HG03439 (cell line): Measurements from ENCODE around the gene BNIP3.
"Not testable (repeated sequence)": the region's sequence is repeated elsewhere in the genome, so short reads cannot be mapped to it uniquely, and the experiment has no call there.

Source experiments
- ATAC-seq: cut with Tn5 transposase; IDR thresholded peaks from one replicate; pipeline ENCODE4 v1.9.1; 2021; ENCODE audit warnings: mild to moderate bottlenecking, moderate library complexity; ENCODE audit not compliant: unreplicated experiment

BNIP3 gene

GRCh38 chr10:131954356-131954965 is 27.3 kb downstream of the BNIP3 start:
- no peak for ATAC-seq

- not testable (repeated sequence) for ATAC-seq
Measured at GRCh38 chr10:131949908-131950307, 31.8 kb downstream of the BNIP3 start.

- ATAC-seq = no peak
Measured at GRCh38 chr10:131949041-131949862, 32.5 kb downstream of the BNIP3 start.

GRCh38 chr10:131948501-131948900 is 33.2 kb downstream of the BNIP3 start:
- ATAC-seq = no peak

- no peak for ATAC-seq
Measured at GRCh38 chr10:131947631-131948347, 33.9 kb downstream of the BNIP3 start.

- no peak for ATAC-seq
Measured at GRCh38 chr10:131946880-131947279, 34.8 kb downstream of the BNIP3 start.

GRCh38 chr10:131946321-131946751 is 35.4 kb downstream of the BNIP3 start:
- ATAC-seq = no peak

- ATAC-seq = no peak
Measured at GRCh38 chr10:131944976-131945695, 36.6 kb downstream of the BNIP3 start.

- no peak for ATAC-seq
Measured at GRCh38 chr10:131944412-131944811, 37.3 kb downstream of the BNIP3 start.

- no peak for ATAC-seq
Measured at GRCh38 chr10:131943021-131943814, 38.5 kb downstream of the BNIP3 start.

- no peak for ATAC-seq
Measured at GRCh38 chr10:131942455-131942854, 39.3 kb downstream of the BNIP3 start.

GRCh38 chr10:131938681-131939080 is 43.0 kb downstream of the BNIP3 start:
- ATAC-seq = no peak

GRCh38 chr10:131937836-131938235 is 43.9 kb downstream of the BNIP3 start:
- no peak for ATAC-seq

- ATAC-seq = no peak
Measured at GRCh38 chr10:131936736-131937135, 45.0 kb downstream of the BNIP3 start.

GRCh38 chr10:131936294-131936693 is 45.4 kb downstream of the BNIP3 start:
- no peak for ATAC-seq

GRCh38 chr10:131935260-131935659 is 46.5 kb downstream of the BNIP3 start:
- no peak for ATAC-seq

GRCh38 chr10:131934769-131935168 is 47.0 kb downstream of the BNIP3 start:
- ATAC-seq = no peak

GRCh38 chr10:131933696-131934086 is 48.0 kb downstream of the BNIP3 start:
- ATAC-seq = no peak

GRCh38 chr10:131933016-131933695 is 48.6 kb downstream of the BNIP3 start:
- ATAC-seq = no peak

GRCh38 chr10:131931981-131932380 is 49.7 kb downstream of the BNIP3 start:
- no peak for ATAC-seq
